Anterior cingulate cortex (tissue), 58 donors: ENCODE measurements around the gene CRYBB3.
"Not testable (repeated sequence)": the region's sequence is repeated elsewhere in the genome, so short reads cannot be mapped to it uniquely, and the experiment has no call there.

Source experiments
- DNase-seq, 58 donors: peaks; one replicate each; lab custom pipeline; 2025; lab: John Stamatoyannopoulos, UW

Gene CRYBB3

GRCh38 chr22:25174156-25174887, 25.3 kb upstream of the CRYBB3 start:
- DNase-seq: no peak

GRCh38 chr22:25174888-25175411, 24.7 kb upstream of the CRYBB3 start:
- DNase-seq: no peak

- no peak for DNase-seq
Measured at GRCh38 chr22:25176175-25176574, 23.5 kb upstream of the CRYBB3 start.

GRCh38 chr22:25176799-25177198, 22.9 kb upstream of the CRYBB3 start:
- DNase-seq: no peak

- DNase-seq: no peak
Measured at GRCh38 chr22:25177226-25177625, 22.4 kb upstream of the CRYBB3 start.

- no peak for DNase-seq
Measured at GRCh38 chr22:25177895-25178294, 21.8 kb upstream of the CRYBB3 start.

GRCh38 chr22:25178348-25178747, 21.3 kb upstream of the CRYBB3 start:
- DNase-seq: not testable (repeated sequence)

GRCh38 chr22:25178869-25179631, 20.6 kb upstream of the CRYBB3 start:
- not testable (repeated sequence) for DNase-seq

- DNase-seq: peak in 10 of 58 donors; percentile 1 to 62 (median 18)
Measured at GRCh38 chr22:25182131-25183110, 17.2 kb upstream of the CRYBB3 start.

GRCh38 chr22:25183949-25184619, 15.6 kb upstream of the CRYBB3 start:
- no peak for DNase-seq

GRCh38 chr22:25186140-25186539, 13.5 kb upstream of the CRYBB3 start:
- DNase-seq: no peak

GRCh38 chr22:25187469-25187868, 12.2 kb upstream of the CRYBB3 start:
- DNase-seq: no peak

GRCh38 chr22:25192406-25192805, 7.3 kb upstream of the CRYBB3 start:
- DNase-seq: peak in 19 of 58 donors; percentile 0 to 47 (median 12)

GRCh38 chr22:25193130-25193529, 6.5 kb upstream of the CRYBB3 start:
- no peak for DNase-seq

GRCh38 chr22:25193548-25193947, 6.1 kb upstream of the CRYBB3 start:
- no peak for DNase-seq

GRCh38 chr22:25196326-25196725, 3.3 kb upstream of the CRYBB3 start:
- no peak for DNase-seq

- DNase-seq: no peak
Measured at GRCh38 chr22:25197340-25197739, 2.3 kb upstream of the CRYBB3 start.

GRCh38 chr22:25200967-25201366, 1.3 kb downstream of the CRYBB3 start:
- DNase-seq: no peak

- no peak for DNase-seq
Measured at GRCh38 chr22:25201557-25202273, 2.1 kb downstream of the CRYBB3 start.
